Skeletal muscle tissue (tissue), 4 donors: ENCODE measurements around the gene CCDC192. TPM values are rescaled to one million over a fixed set of nuclear protein-coding genes. Genes with fewer than 3 reads are reported as not detected.
"Not testable (repeated sequence)": the region's sequence is repeated elsewhere in the genome, so short reads cannot be mapped to it uniquely, and the experiment has no call there.

ENCODE experiments used
- H3K27ac ChIP-seq: one replicate; pipeline ENCODE4 v1.7.0; 2013; ENCODE audit warnings: mild to moderate bottlenecking, low read depth, low read length, inconsistent platforms
- H3K27me3 ChIP-seq, 3 donors: one replicate each; pipeline ENCODE4 v1.7.0; 2013; ENCODE audit warnings: low read length in 3 of 3; ENCODE audit not compliant: control insufficient read depth in 3 of 3, insufficient read depth in 3 of 3
- H3K36me3 ChIP-seq, 3 donors: one replicate each; pipeline ENCODE4 v1.7.0; 2013; ENCODE audit warnings: low read length in 3 of 3; ENCODE audit not compliant: control insufficient read depth in 3 of 3, insufficient read depth in 3 of 3
- H3K4me1 ChIP-seq, 3 donors: one replicate each; pipeline ENCODE4 v1.7.0; 2013; ENCODE audit warnings: low read length in 3 of 3, mild to moderate bottlenecking in 3 of 3; ENCODE audit not compliant: control insufficient read depth in 3 of 3, insufficient read depth in 3 of 3
- H3K4me3 ChIP-seq, 3 donors: one replicate each; pipeline ENCODE4 v1.7.0; 2013; ENCODE audit warnings: low read length in 3 of 3
- H3K9ac ChIP-seq, 3 donors: one replicate each; pipeline ENCODE4 v1.7.0; 2013; ENCODE audit warnings: low read length in 3 of 3, mild to moderate bottlenecking in 3 of 3, moderate library complexity in 2 of 3, low read depth in 1 of 3
- H3K9me3 ChIP-seq, 3 donors: one replicate each; pipeline ENCODE4 v1.7.0; 2013; ENCODE audit warnings: low read length in 3 of 3; ENCODE audit not compliant: control insufficient read depth in 3 of 3
- total RNA-seq: library from RNA; depleted of rRNA; stranded (reverse); fragments of >200 nt; gene quantifications from one replicate; pipeline ENCODE4 v1.2.3, GENCODE V29; 2014
- donor health status: Osteomylitis.

Gene CCDC192
- total RNA-seq, 1 donor from 2014 or later = not detected

DNA sequence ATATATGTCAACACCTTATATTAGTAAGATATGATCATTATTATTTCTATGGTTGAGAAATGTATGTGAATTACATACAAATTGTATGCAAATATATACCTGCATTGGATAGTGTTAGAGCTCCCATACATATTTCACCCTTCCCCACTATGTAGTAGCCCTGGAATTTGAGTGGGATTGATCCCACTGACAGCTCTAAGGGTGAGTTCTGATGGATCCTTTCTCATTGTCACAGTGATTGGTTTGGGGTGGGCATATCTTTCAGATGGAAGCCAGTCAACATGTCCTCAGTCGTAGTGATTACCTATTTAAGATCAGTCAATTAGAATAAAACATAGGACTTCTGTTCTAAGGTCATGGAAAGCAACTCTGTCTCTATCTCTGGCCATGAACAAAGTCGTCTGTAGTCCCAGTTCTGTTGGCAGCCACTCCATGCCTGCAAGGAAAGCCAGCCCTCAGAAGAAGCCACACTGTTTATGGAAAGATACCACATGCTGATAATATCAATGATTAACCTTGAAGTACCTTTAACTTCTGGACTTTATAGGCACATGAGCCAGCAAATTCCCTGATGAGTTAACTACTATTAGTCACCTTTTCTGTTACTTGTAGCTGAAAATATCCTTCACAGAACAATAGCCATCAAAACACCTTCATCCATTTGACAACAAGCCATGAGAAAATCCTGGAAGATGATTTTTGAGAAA is 5.1 kb upstream of the CCDC192 start:
- no peaks in the 10 kb centered on the region for H3K36me3 ChIP-seq
- H3K27ac ChIP-seq = peak overlapping the region; percentile 68
- H3K27me3 ChIP-seq = no peaks in the 10 kb centered on the region
- no peak overlapping the region for H3K9ac ChIP-seq
- peak overlapping the region in 1 of 3 donors; percentile 11 for H3K4me3 ChIP-seq
- H3K4me1 ChIP-seq = peaks cover 0 to 11% (median 9%) of the 10 kb centered on the region in 3 donors
- H3K9me3 ChIP-seq = no peaks in the 10 kb centered on the region

DNA sequence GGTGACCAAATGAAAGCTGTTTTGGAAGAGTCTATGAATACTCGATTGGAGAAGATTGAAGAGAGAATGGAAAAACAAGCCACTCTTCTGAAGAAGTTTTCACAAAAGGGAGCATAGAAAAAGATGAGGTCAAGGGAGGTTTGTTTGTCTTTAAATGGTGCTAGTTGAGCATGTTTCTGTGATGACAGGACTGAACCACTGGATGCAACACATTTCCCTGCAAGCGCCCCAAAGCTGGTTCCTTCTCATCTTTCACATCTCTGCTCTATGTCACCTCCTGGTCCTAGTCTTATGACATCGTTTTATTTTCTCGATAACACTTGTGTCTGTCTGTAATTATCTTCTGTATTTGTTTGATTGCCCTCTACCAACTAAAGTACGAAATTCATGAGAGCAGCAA is 3.8 kb upstream of the CCDC192 start:
- Histone ChIP-seq H3K9ac (no peak overlapping the region), H3K4me3 (no peak overlapping the region), H3K27me3 (no peaks in the 10 kb centered on the region), H3K9me3 (no peaks in the 10 kb centered on the region), H3K36me3 (no peaks in the 10 kb centered on the region), H3K4me1 (peaks cover 0 to 11% (median 8%) of the 10 kb centered on the region in 3 donors), H3K27ac (no peak overlapping the region)

DNA sequence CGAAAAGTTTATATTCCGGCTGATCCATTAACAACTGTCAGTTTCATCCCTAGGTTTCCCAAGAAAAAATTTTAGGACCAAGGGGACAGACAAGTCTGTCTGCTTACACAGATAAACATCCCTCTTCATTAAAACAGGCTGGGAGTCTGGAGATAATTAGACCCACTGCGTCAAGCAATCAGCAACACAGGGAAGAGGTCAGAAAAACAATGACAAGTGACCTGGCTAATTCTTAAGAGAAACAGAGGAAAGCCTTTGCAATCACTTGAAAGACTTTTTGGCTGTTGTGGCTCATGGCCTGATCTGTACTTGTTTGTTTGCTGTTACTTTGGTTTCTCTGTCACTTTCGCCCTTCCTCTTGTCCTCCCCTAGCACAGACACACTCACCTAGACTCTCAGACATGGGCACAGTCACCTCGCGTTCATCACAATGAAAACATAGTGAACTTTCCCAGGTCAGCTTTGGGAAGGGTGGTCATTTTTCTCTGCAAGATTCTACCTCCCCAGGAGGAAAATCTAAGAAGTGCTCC is 2.9 kb upstream of the CCDC192 start:
- H3K4me3 ChIP-seq = no peak overlapping the region
- H3K9me3 ChIP-seq = no peaks in the 10 kb centered on the region
- H3K4me1 ChIP-seq = peaks cover 0 to 14% (median 7%) of the 10 kb centered on the region in 3 donors
- H3K36me3 ChIP-seq = no peaks in the 10 kb centered on the region
- H3K27me3 ChIP-seq = no peaks in the 10 kb centered on the region
- no peak overlapping the region for H3K9ac ChIP-seq
- no peak overlapping the region for H3K27ac ChIP-seq

DNA sequence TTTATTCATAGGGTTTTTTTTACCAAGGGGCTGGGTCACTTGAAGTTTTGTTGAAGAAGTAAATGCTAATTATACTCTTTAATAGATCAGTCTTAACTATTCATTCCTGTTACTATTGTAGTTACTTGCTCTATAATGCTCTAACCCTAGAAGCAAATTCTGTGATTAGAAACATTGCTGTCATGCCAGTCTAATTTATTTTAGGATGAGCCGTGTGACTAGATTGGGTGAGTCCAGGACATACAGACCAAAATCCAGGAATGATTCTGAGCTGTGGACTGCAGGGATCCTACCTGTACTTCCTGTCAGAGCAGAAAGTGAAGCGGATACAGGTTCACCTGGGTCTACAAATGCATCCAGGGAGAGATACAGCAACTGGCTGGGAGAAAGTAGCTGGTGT is 757 bp upstream of the CCDC192 start:
- Histone ChIP-seq H3K9me3 (no peaks in the 10 kb centered on the region), H3K9ac (no peak overlapping the region), H3K4me1 (peaks cover 0 to 18% (median 7%) of the 10 kb centered on the region in 3 donors), H3K36me3 (no peaks in the 10 kb centered on the region), H3K4me3 (no peak overlapping the region), H3K27ac (no peak overlapping the region), H3K27me3 (no peaks in the 10 kb centered on the region)

DNA sequence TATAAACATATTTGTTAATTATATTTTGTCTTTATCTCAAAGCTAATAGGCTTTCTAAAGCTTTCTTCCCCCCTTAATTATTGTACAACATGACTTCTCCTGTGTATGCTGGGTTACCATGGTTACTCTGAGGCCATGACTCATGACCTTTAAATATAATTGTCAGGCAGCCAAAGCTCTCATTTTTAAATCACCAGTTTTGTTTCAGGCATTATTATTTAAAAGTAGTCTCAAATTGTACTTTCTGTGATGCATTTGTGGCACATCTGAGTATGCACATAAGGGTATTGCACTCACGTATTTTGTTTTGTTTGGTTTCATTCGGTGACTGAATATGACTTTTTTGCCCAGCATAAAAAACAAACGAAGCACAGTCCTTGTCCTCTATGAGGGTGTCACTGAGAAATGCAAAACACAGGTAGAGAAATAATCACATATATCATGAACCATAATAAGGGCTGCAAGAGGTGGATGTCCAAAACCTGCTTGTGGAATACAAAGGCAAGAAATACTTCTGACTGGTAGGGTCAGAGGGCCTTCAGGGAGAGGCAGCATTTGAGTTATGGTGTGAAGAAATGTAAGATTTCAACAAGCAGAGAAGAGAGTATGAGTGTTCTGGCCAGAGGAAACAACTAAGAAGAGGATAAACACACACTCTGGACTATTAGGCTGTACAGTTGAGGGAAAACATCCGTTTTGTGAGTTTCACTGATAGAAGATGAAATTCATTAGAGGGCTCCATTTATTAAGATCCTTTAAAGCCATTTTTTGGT is 2.1 kb downstream of the CCDC192 start:
- H3K27me3 ChIP-seq = no peaks in the 10 kb centered on the region
- H3K36me3 ChIP-seq = no peaks in the 10 kb centered on the region
- H3K9me3 ChIP-seq = no peaks in the 10 kb centered on the region
- peaks cover 0 to 13% (median 3%) of the 10 kb centered on the region in 3 donors for H3K4me1 ChIP-seq
- no peak overlapping the region for H3K4me3 ChIP-seq
- H3K27ac ChIP-seq = no peak overlapping the region
- H3K9ac ChIP-seq = no peak overlapping the region

DNA sequence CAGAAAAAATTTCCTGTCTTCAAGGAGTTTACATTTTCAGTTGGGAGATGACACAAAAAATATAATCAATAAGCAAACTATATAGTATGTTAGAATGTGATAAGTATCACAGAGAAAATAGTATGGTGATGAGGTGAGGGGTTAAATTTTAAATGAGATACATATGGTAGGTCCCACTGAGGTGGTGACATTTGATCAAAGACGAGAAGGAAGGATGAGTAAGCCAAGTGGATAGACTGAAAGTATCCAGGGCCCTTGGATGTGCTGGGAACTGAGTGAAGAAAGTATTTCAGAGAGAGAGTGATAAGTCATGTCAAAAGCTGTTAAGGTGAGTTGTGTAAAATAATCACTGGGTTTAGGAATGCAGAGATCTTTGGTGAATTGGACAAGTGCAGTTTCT is 3.5 kb downstream of the CCDC192 start:
- Histone ChIP-seq H3K9me3 (no peaks in the 10 kb centered on the region), H3K9ac (no peak overlapping the region), H3K27ac (no peak overlapping the region), H3K4me1 (peaks cover 0 to 13% (median 3%) of the 10 kb centered on the region in 3 donors), H3K27me3 (no peaks in the 10 kb centered on the region), H3K36me3 (no peaks in the 10 kb centered on the region), H3K4me3 (no peak overlapping the region)

DNA sequence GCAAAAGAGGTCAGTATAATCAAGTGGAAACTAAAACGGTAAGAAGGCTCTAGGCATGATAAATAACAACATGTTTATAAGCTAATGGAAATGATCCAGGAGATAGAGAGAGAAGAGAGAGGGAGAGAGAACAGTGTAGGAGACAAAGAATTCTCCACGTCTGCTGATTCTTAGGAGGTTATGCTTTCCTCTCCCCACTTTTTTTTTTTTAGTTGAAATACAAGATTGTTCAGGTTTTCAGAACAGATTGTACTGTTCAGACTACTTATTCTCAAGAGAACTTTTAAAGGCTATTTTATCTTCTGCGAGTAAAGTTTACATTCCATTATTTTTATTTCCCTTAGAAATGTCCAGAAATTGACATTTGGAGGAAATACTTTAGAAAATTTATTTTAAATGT is 4.0 kb downstream of the CCDC192 start:
- H3K4me3 ChIP-seq = no peak overlapping the region
- no peaks in the 10 kb centered on the region for H3K27me3 ChIP-seq
- H3K27ac ChIP-seq = no peak overlapping the region
- no peak overlapping the region for H3K9ac ChIP-seq
- H3K4me1 ChIP-seq = peaks cover 0 to 13% (median 3%) of the 10 kb centered on the region in 3 donors
- no peaks in the 10 kb centered on the region for H3K36me3 ChIP-seq
- H3K9me3 ChIP-seq = no peaks in the 10 kb centered on the region

DNA sequence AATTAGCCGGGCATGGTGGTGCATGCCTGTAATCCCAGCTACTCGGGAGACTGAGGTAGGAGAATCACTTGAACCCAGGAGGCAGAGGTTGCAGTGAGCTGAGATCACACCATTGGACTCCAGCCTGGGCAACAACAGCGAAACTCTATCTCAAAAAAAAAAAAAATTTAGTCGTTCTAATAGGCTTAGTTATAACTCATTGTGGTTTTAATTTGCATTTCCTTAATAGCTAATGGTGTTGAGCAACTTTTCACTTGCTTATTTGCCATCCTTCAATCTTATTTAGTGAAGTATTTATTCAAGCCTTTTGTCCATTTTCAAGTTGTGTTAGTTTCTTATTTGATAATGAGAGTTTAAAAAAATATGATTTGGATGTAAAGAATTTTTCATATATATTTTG is 9.9 kb downstream of the CCDC192 start:
- H3K27ac ChIP-seq, H3K9ac ChIP-seq, H3K27me3 ChIP-seq, H3K4me1 ChIP-seq, H3K36me3 ChIP-seq, H3K9me3 ChIP-seq, H3K4me3 ChIP-seq: not testable (repeated sequence)

DNA sequence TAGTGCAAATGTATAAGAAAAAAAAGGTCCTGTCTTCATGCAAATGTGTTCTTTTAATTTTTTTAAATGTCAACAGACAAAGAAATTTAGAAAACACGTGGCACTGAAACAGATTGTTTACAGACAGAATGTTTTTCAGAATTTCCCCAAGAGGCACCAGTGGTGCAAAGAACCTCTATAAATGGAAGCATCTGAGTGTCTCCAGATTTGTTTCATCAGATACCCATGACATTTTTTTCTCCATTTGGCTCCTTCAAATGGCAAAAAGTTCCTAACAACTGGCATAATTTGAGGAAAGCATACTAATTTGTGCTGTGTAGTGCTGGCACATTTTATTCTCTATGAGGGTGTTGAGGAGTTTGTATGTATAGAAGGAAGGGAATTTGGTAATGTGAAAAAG is 15.0 kb downstream of the CCDC192 start:
- no peak overlapping the region for H3K4me3 ChIP-seq
- no peak overlapping the region for H3K9ac ChIP-seq
- no peaks in the 10 kb centered on the region for H3K36me3 ChIP-seq
- no peaks in the 10 kb centered on the region for H3K9me3 ChIP-seq
- H3K27ac ChIP-seq = no peak overlapping the region
- H3K4me1 ChIP-seq = peaks cover 0 to 2% (median 0%) of the 10 kb centered on the region in 3 donors
- no peaks in the 10 kb centered on the region for H3K27me3 ChIP-seq

DNA sequence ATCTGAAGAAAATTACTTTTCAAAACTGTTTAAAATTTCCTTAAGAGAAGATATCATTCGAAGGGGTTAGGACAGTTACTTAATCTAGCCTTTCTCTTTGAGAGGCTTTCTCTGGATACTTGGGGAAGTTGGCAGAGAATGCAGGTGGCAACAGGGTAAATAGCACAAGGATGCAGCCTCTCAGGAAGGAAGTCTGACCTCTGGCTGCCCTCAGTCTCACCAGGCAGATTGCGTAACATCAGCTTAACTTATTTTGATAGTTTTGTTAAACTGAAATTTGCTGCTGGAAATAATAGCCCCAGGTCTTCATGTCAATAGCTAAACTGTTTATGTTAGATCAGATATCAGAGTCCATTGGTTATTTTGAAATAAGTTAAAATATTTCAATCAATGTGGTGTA is 20.4 kb downstream of the CCDC192 start:
- Histone ChIP-seq H3K36me3 (no peaks in the 10 kb centered on the region), H3K27me3 (no peaks in the 10 kb centered on the region), H3K4me1 (peaks cover 0 to 3% (median 2%) of the 10 kb centered on the region in 3 donors), H3K9me3 (no peaks in the 10 kb centered on the region), H3K9ac (no peak overlapping the region), H3K4me3 (no peak overlapping the region), H3K27ac (no peak overlapping the region)
